K562 (cell line): Measurements from ENCODE around the gene FAM174B. TPM values are rescaled to one million over a fixed set of nuclear protein-coding genes. Genes with fewer than 3 reads are reported as not detected.

Source experiments
- CBX8 ChIP-seq: fragments of 200-600 bp; sonication (generic); IDR thresholded peaks from 2 replicates; pipeline ENCODE4 v1.6.1; 2012; ENCODE audit warnings: borderline replicate concordance, mixed run types, low read depth, mild to moderate bottlenecking, moderate library complexity, mixed read lengths, low read length, control low read depth, inconsistent platforms; ENCODE audit not compliant: poor library complexity, severe bottlenecking; ENCODE audit errors: extremely low read depth
- CTCF ChIP-seq, 3 experiments: IDR thresholded peaks in 2 of 3; conservative IDR thresholded peaks in 1 of 3; 2 replicates each; pipeline ENCODE4 v1.5.1; 2011 to 2012; ENCODE audit warnings: low read length in 3 of 3, mild to moderate bottlenecking in 3 of 3, control low read depth in 2 of 3, improper control_type of control experiment in 1 of 3, inconsistent platforms in 1 of 3, low read depth in 1 of 3, mixed read lengths in 1 of 3, moderate library complexity in 1 of 3; ENCODE audit not compliant: insufficient read depth in 2 of 3
- CXXC5 ChIP-seq: fragments of 250-450 bp; sonication (Bioruptor Pico); IDR thresholded peaks from 2 replicates; pipeline ENCODE4 v1.8.0; 2022; ENCODE audit warnings: inconsistent platforms, mild to moderate bottlenecking, moderate library complexity
- GTF2A2 ChIP-seq: IDR thresholded peaks from 2 replicates; pipeline ENCODE4 v1.6.1; 2016; ENCODE audit warnings: mild to moderate bottlenecking, missing genetic modification characterization, missing compliant biosample characterization
- HNRNPK ChIP-seq: fragments of 200-400 bp; formaldehyde crosslinking; IDR thresholded peaks from one replicate; pipeline ENCODE4 v1.6.1; 2018; ENCODE audit warnings: mild to moderate bottlenecking, low read depth, low read length; ENCODE audit not compliant: poor library complexity, severe bottlenecking
- MED1 ChIP-seq: sonication (generic); formaldehyde crosslinking; IDR thresholded peaks from 2 replicates; pipeline ENCODE4 v1.8.1; 2023; ENCODE audit warnings: missing genetic modification reagents, borderline replicate concordance
- RAD21 ChIP-seq, 2 experiments: fragments of 250-450 bp in 1 of 2; fragments of 450-650 bp in 1 of 2; sonication (Bioruptor Pico) in 1 of 2; formaldehyde crosslinking in 1 of 2; IDR thresholded peaks in 1 of 2; conservative IDR thresholded peaks in 1 of 2; 2 replicates each; pipeline versions ENCODE4 v1.4.0 to v1.8.0; 2020 to 2022; ENCODE audit warnings: mild to moderate bottlenecking in 2 of 2, moderate library complexity in 1 of 2
- REST ChIP-seq, 2 experiments: fragments of 450-650 bp; formaldehyde crosslinking in 1 of 2; IDR thresholded peaks; 2 replicates each; pipeline versions ENCODE4 v1.4.0 to v1.6.1; 2014 to 2020; ENCODE audit warnings: mild to moderate bottlenecking in 2 of 2, borderline replicate concordance in 1 of 2, low read depth in 1 of 2
- SIN3A ChIP-seq, 2 experiments: fragments of 150-350 bp in 1 of 2; IDR thresholded peaks; 2 replicates each; pipeline ENCODE4 v1.6.1; 2011 to 2016; ENCODE audit warnings: borderline replicate concordance in 2 of 2, low read depth in 2 of 2, low read length in 2 of 2, mild to moderate bottlenecking in 2 of 2, moderate library complexity in 2 of 2; ENCODE audit not compliant: control insufficient read depth in 1 of 2
- SMC3 ChIP-seq: conservative IDR thresholded peaks from 2 replicates; pipeline ENCODE4 v1.6.1; 2011; ENCODE audit warnings: low read depth, low read length, improper control_type of control experiment; ENCODE audit not compliant: insufficient read depth
- STAG1 ChIP-seq: sonication (generic); formaldehyde crosslinking; IDR thresholded peaks from 2 replicates; pipeline ENCODE4 v1.5.0; 2020; ENCODE audit warnings: missing genetic modification reagents, borderline replicate concordance
- ZBTB7A ChIP-seq: IDR thresholded peaks from 2 replicates; pipeline ENCODE4 v1.6.1; 2011; ENCODE audit warnings: low read depth, mild to moderate bottlenecking, low read length, moderate library complexity, borderline replicate concordance; ENCODE audit not compliant: control insufficient read depth
- ZNF134 ChIP-seq: fragments of 250-450 bp; sonication (Bioruptor Pico); conservative IDR thresholded peaks from 2 replicates; pipeline ENCODE4 v1.4.0; 2020
- ZNF174 ChIP-seq: fragments of 250-450 bp; sonication (Bioruptor Pico); IDR thresholded peaks from 2 replicates; pipeline ENCODE4 v1.4.0; 2020; ENCODE audit warnings: mild to moderate bottlenecking
- ZNF184 ChIP-seq: sonication (generic); formaldehyde crosslinking; IDR thresholded peaks from 2 replicates; pipeline ENCODE4 v1.5.0; 2020; ENCODE audit warnings: missing genetic modification reagents
- ZNF584 ChIP-seq: fragments of 200-800 bp; sonication (Bioruptor generic); IDR thresholded peaks from 2 replicates; pipeline ENCODE4 v1.6.1; 2016; ENCODE audit warnings: low read depth, mild to moderate bottlenecking, missing genetic modification characterization, missing compliant biosample characterization
- polyA plus RNA-seq, 8 experiments: library from polyadenylated mRNA; depleted of rRNA in 4 of 8; stranded (reverse) in 5 of 8; unstranded in 3 of 8; fragments of >200 nt; fragmentation: Nextera tagmentation in 2 of 8; fragmentation: Illumina TruSeq in 1 of 8; extraction: Ambion mirVana in 2 of 8; extraction: Trizol in 1 of 8; gene quantifications; 2 replicates each; pipeline versions ENCODE4 v1.2.1 to v1.2.3, GENCODE V29; 2011 to 2014; ENCODE audit warnings: inconsistent platforms in 1 of 8, missing spikeins in 1 of 8
- total RNA-seq, 7 experiments: library from RNA; depleted of rRNA in 6 of 7; stranded (reverse); fragments of >200 nt in 6 of 7; fragmentation: Illumina TruSeq in 2 of 7; extraction: Trizol in 2 of 7; gene quantifications; 2 replicates each; pipeline versions ENCODE4 v1.2.1 to v1.2.3, GENCODE V29; 2011 to 2021; ENCODE audit warnings: low replicate concordance in 1 of 7

FAM174B gene
- total and polyA plus RNA-seq, 9 of the 15 experiments (the other 6 are each of a cell fraction or from before 2014, with no cell fraction given): 0.39 to 2.7 (median 1.9) TPM; not detected in 1

GRCh38 chr15:92693691-92694331 lies 38.2 kb upstream of the FAM174B start (continued):
- peak; percentile 44; the same call in 1 of the 2 replicates for TF ChIP-seq REST (IDR thresholded peaks at IDR 0.05; ENCODE audit: borderline replicate concordance)
- no peak for TF ChIP-seq REST (CRISPR knock-in tag; IDR thresholded peaks at IDR 0.05; ENCODE audit: low read depth)
- peak; percentile 44; the same call in 1 of the 2 replicates for TF ChIP-seq SMC3
- peak; percentile 68; the same call in 1 of the 2 replicates for TF ChIP-seq ZNF134
- no peak for TF ChIP-seq CBX8
- no peak for TF ChIP-seq ZNF584 (CRISPR knock-in tag)
- peak; percentile 34; the same call in 1 of the 2 replicates for TF ChIP-seq ZBTB7A
- no peak for TF ChIP-seq HNRNPK
- no peak for TF ChIP-seq ZNF174 (CRISPR knock-in tag)
- peak; percentile 20 to 65; a peak in 2 of 4 replicates for TF ChIP-seq RAD21 (CRISPR knock-in tag; conservative IDR thresholded peaks at IDR 0.05 in 1 of 2, IDR thresholded peaks at IDR 0.05 in 1 of 2)
- peak; percentile 61 to 77 (median 71) for TF ChIP-seq CTCF (IDR thresholded peaks at IDR 0.05 in 2 of 3, conservative IDR thresholded peaks at IDR 0.05 in 1 of 3; ENCODE audit: insufficient read depth in 2 of 3, low read depth in 1 of 3, low read length in 3 of 3)
- peak; percentile 30; the same call in 1 of the 2 replicates for TF ChIP-seq STAG1
- TF ChIP-seq GTF2A2 (tag): no peak
- no peak for TF ChIP-seq ZNF184
- no peak for TF ChIP-seq CXXC5
- no peak for TF ChIP-seq MED1
- TF ChIP-seq SIN3A (IDR thresholded peaks at IDR 0.05; ENCODE audit: borderline replicate concordance in 2 of 2, control insufficient read depth in 1 of 2, low read depth in 2 of 2, low read length in 2 of 2): no peak
